Astrocyte of the spinal cord (primary cell): ENCODE data around the gene PAPPA.

ENCODE experiments used
- DNase-seq: peaks from one replicate; pipeline ENCODE4 v3.0.0; 2011; ENCODE audit warnings: low read depth, low spot score
- H3K4me3 ChIP-seq: 2 replicates; pipeline ENCODE4 v1.5.1; 2011; ENCODE audit warnings: low read depth, mild to moderate bottlenecking, low read length, moderate library complexity
- in situ Hi-C: cut with HindIII; loops from 2 replicates; pipeline ENCODE4 v1.10.0; 2017; ENCODE audit warnings: low sequenced_read_pairs
- TF ChIP-seq, protein P1 (sequence below): IDR thresholded peaks from 2 replicates; pipeline ENCODE4 v1.5.1; 2012; ENCODE audit warnings: low read depth, mild to moderate bottlenecking, low read length, inconsistent platforms

The PAPPA gene

DNA sequence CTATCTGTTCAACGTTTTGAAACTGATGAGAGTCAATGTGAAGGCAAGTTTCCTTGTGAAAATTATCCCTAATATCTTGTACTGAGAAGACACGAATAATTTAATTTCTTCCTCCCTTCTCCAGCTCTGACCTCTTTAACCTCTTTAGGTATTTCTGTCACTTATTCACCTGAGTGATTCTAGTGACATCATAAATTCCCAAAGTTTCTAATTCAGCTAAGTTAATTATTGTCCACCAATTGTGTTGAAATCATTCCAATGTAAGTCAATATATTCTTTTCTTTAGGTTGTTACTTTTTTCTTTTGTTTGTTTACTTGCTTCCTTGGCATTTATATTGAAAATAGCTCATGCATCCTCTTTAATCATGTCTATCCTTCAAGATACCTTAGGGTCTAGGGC, 143.8 kb downstream of the PAPPA start:
- in situ Hi-C loops = no loop called here
- TF ChIP-seq, protein P1, sequence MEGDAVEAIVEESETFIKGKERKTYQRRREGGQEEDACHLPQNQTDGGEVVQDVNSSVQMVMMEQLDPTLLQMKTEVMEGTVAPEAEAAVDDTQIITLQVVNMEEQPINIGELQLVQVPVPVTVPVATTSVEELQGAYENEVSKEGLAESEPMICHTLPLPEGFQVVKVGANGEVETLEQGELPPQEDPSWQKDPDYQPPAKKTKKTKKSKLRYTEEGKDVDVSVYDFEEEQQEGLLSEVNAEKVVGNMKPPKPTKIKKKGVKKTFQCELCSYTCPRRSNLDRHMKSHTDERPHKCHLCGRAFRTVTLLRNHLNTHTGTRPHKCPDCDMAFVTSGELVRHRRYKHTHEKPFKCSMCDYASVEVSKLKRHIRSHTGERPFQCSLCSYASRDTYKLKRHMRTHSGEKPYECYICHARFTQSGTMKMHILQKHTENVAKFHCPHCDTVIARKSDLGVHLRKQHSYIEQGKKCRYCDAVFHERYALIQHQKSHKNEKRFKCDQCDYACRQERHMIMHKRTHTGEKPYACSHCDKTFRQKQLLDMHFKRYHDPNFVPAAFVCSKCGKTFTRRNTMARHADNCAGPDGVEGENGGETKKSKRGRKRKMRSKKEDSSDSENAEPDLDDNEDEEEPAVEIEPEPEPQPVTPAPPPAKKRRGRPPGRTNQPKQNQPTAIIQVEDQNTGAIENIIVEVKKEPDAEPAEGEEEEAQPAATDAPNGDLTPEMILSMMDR = no peak
- no peak for DNase-seq

DNA sequence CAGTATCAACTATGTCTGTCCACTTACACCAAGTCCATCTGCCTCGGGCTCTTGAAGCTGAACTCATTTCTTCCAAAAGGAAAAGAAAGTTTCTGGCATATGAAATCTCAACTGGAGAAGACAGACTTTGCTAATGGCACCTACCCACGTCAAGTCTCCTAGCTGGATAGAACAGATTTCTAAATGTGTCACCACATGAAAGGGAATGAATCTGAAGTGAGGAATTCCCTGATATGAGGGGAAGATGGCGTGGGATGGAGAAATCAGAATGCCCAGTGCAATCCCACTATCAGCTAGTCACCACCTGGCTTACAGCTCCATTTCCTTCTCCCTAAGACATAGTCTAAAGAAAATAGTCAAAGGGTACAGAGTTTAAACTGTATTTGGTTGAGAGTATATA, 144.7 kb downstream of the PAPPA start:
- TF ChIP-seq, protein P1 = no peak
- in situ Hi-C loops = no loop called here

More for the DNA sequence above, 143.8 kb downstream of the PAPPA start:
- H3K4me3 ChIP-seq = no peak overlapping the region

DNA sequence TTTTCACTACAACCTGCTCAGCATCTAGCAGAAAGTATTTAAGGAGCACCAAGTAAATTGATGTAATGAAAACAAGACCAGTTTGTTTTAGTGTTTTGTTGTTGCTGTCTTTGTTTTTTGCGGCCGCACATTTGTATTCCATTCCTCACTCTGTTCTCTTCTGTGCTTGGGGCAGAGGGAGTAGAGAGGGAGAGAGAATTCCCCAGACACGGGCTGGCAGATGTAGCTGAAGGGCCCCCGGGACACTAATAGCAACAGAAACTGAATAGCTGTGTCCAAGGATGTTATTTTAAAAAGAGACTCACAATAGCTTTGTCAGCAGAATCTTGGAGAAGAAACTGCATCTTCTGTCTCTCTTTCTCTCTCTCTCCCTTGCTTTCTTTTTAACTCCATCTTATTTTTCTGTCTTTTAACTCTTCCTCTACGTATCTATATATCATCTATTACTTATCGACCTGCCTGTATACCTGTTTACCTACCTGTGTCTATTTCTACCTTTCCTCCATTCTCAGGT, 145.3 kb downstream of the PAPPA start:
- DNase-seq = no peak
- H3K4me3 ChIP-seq = no peak overlapping the region
- TF ChIP-seq, protein P1 = no peak
- in situ Hi-C loops = no loop called here

More for the DNA sequence above, 144.7 kb downstream of the PAPPA start:
- H3K4me3 ChIP-seq = no peak overlapping the region
- no peak for DNase-seq

DNA sequence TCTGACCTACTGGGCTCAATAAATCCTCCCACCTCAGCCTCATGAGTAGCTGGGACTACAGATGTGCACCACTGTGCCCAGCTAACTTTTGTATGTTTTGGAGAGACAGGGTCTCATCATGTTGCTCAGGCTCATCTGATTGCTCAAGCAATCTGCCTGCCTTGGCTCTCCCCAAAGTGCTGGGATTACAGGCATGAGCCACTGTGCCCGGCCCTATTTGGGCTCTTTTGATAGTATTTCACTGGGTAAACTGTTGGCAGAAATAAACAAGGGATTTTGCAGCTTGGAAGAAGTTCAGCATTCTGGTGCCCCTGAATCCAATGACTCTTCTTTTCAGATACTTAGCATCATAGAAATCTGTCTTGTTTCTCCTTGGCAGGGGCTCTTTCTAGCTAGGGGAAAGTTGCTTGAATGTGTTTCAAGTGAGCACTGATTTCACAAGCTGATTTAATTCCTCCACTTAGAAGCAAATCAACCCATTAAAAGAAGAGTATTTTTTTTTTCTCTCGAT, 146.8 kb downstream of the PAPPA start:
- TF ChIP-seq, protein P1 = no peak
- no peak for DNase-seq
- H3K4me3 ChIP-seq = no peak overlapping the region
- in situ Hi-C loops = no loop called here

DNA sequence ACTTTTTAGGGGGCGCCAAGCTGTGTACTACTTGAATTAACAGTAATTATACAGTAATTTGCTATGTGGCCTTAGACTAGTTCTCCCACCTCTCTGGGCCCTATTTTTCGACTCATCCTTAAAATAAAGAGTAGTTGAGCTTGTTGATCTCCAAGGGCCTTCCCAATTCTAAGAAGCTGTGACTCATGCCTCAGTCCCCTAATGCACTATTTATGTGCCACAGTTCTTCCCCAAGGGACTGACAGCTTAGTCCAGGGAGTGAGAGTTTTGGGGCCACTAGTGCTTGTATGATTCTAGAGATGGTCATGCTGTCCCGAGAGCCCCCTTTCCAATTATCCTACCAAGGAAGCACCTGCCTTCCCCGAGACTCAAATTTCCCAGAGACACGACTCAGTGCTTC, 149.7 kb downstream of the PAPPA start:
- no peak for DNase-seq
- TF ChIP-seq, protein P1 = no peak
- no peak overlapping the region for H3K4me3 ChIP-seq
- in situ Hi-C loops = no loop called here

DNA sequence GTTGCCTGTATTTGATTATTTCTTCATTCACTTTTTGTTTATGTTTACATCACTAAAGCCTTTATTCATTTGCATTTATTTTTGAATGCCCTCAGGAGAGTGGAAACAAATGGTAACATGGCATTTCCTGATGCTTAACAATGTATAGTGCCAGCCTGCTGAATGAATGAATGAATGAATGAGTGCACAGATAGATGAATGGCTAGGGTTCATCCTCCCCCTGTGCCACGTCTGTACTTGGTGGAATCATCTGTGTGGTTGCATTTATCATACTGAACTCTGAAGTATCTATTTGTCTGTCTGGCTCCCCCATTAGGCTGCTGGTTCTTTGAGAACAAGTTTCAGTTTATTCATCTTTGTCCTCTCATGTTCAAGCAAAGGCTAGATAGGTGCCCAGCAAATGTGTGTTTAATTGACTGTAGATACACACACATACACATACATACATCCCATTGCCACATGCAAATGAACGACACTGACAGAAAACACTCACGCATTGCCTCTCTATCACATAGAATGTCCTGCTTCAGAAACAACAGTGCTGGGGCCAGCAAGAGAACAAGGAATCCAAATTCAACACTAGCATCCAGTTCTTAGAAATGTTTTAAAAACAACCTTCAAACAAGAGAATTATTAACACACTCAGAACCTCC, 150.4 kb downstream of the PAPPA start:
- DNase-seq = no peak
- H3K4me3 ChIP-seq = no peak overlapping the region
- in situ Hi-C loops = no loop called here
- TF ChIP-seq, protein P1 = no peak
